ENCODE data around the gene CAB39. TPM values are rescaled to one million over a fixed set of nuclear protein-coding genes. Genes with fewer than 3 reads are reported as not detected.
A peak's percentile ranks its signal among the peaks of the same experiment; 100 is the strongest.

The CAB39 gene
- total RNA-seq, 1 donor from 2014 or later: 86.2 TPM

DNA sequence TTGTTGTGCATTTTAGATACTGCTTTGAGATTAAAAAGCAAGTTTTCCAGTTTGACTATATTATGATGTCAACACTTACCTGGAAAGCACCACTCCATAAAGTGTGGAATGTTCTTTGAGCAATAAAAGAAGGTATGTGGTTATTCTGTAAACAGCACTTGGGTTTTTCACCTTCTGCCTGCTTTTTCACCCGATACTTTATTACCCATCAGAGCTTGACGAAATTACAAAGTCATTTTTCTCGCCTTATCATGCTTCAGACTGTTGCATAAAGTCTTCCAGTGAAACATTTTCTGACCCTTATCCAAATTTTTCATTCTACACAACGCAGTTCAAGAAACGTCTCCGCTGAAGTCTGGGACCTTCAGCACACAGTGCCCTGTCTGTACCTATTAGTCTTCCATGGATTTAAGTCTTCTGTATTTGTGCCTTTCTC is 25.2 kb downstream of the CAB39 start:
- peak; percentile 26 for ATAC-seq
- intact Hi-C loops (cut with micrococcal nuclease): no loop called here

DNA sequence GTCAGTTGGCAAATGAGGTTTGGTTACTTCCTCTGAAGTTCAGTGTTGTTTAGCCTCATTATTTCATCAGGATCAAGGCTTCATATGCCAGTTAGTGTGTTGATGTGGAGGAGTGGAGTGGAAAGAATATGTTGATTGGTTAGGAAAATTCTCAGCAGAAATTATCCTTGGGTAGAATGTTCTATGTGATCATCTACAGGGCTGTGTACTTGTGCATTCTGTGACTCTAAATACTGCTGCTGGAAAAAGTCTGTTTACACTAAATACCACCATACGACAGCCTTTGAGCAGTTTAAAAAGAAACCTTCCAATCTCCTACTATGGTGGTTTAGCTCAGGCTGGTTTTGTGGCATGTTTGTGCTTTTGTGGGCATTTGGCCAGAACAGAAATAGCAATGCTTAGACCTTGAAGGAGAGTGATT is 25.8 kb downstream of the CAB39 start:
- ATAC-seq: peak; percentile 58
- DNase-seq: no peak
- intact Hi-C loops (cut with micrococcal nuclease): no loop called here

More for the DNA sequence above, 25.2 kb downstream of the CAB39 start:
- no peak for DNase-seq

DNA sequence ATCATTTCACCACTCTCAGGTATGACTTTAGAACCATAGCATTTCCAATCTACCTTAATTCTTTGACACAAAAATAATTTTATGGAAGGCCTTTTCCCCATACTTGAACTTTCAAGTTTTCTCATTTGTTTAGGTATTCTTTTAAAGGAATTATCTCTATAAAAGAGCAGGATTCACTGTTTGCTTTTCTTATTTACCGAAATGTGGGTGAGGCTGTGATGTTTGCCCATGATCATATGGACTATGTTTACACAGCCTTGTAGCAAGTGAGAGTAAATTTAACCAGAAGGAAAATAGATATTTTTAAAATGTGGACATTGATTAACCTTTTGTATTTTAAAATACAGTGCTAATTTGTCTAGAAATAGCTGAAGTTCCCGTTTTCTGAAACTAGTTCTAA is 26.3 kb downstream of the CAB39 start:
- intact Hi-C loops (cut with micrococcal nuclease): no loop called here
- no peak for ATAC-seq
- no peak for DNase-seq

DNA sequence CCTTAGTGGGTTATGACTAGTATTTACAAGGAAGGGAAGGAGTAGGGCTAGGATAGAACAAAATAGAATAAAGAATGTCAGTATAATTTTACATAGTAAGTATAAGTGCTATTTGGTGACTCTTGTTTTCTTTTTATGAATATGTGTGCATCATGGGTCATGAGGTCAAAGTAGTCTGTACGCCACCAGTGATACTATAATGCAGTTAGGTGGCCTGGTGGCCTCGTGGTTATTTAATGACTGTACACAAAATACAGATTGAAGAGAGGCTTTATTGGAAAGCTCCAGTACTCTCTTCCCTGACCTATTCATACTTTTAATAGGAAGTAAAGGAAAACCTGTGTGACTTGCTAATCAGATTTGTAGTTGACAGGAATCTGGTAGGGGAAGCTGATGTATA is 27.3 kb downstream of the CAB39 start:
- intact Hi-C loops (cut with micrococcal nuclease): no loop called here
- ATAC-seq: no peak
- no peak for DNase-seq

DNA sequence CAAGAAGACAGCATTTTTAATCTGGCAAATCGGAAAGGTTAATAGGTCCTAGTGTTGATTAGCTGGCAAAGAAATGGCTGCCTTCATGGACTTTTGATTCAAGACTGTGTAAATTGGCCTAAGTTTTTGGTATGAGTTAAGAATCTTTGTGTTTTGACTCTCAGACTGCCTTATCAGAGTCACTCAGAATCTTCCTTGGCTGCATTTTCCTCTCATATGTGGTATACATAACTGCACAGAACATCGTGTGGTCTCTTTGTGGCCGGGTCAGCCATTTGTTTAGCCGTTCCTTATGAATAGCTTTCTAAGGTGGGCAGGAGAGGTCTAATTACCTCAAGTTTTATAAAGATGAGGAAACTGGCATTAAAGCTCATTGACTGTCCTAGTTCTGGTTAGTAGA is 30.1 kb downstream of the CAB39 start:
- ATAC-seq (no peak), DNase-seq (no peak)
- intact Hi-C loops (cut with micrococcal nuclease): no loop called here

DNA sequence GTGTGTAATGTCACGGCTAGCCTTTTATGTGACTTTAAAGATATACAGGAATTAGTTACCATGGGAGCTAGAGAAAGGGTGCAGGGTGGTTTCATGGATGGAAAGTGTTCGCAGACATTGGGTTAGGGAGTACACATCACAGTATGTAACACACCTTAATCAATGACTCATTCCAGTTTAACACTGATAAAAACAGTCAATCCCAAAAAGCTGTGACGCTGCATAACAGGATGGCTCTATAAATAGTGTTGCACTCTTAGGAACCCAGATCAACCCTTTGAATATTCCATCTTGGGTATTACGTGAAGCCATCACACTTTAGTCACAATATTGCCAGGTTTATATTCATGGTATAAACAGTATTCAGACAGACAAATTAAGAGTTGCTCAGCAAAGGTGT is 33.6 kb downstream of the CAB39 start:
- peak; percentile 59 for ATAC-seq
- DNase-seq: no peak
- intact Hi-C loops (cut with micrococcal nuclease): no loop called here

DNA sequence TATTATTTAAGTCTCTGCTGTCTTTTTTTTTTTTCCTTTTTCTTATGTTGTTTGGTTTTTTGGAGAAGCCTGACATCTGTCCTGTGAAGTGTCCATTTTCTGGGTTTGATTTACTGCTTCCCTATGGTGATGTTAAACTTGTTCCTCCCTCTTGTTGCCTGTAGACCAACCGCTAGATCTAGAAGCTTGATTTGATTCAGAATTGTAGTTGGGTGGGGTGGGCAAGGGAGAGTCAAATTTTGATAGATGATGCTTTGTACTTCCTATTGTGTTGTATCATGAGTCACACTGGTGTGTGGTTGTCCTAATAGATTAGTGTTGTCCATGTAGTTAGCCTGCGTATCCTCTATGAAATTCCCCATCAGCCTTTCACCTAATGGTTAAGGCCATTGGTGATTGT is 35.4 kb downstream of the CAB39 start:
- intact Hi-C loops (cut with micrococcal nuclease): no loop called here
- no peak for ATAC-seq
- no peak for DNase-seq

DNA sequence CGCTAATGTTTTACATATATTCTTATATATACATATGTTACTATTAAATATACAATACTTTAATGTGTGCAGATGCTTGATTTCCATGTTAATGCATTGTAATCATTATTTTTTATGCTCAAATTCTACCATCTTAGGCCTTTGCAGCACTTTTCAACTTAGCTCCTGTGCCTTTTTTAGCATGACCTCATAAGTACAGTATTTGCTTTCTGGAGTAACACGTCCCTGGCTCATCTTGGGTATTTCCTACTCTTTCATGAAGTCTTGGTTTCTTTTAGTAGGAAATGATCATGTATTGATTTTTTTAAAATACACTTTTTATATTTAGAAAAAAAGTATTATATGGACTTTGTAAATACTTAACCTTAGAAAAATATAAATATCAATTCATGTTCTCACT is 36.5 kb downstream of the CAB39 start:
- ATAC-seq (no peak), DNase-seq (no peak)
- intact Hi-C loops (cut with micrococcal nuclease): no loop called here

DNA sequence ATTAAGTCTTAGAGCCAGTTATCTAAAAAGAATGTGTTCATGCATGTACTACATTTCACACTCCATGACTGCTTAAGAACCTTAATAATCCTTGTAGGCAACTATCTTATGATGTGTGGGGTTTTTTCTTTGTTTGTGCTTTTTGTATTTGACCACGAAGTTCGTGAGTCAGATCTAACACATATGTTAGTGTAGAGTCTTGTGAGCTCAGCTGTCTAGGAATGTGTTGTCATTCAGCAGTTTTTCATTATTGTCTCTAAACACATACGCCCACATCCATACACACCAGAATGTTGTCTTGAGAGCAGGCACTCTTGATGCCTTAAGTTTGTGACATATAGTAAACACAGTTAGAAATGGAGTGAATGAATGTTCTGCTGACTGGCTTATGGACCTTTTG is 38.4 kb downstream of the CAB39 start:
- intact Hi-C loops (cut with micrococcal nuclease): no loop called here
- ATAC-seq (no peak), DNase-seq (no peak)

DNA sequence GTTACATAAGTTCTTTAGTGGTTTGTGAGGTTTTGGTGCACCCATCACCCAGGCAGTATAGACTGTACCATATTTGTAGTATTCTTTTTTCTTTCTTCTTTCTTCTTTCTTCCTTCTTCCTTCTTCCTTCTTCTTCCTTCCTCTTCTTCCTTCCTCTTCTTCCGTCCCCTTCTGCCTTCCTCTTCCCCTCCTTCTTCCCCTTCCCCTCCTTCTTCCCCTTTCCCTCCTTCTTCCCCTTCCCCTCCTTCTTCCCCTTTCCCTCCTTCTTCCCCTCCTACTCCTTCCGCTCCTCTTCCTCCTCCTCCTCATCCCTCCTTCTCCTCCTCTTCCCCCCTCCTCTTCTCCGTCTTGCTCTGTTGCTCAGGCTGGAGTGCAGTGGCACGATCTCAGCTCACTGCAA is 41.6 kb downstream of the CAB39 start:
- DNase-seq (no peak), ATAC-seq (no peak)
- intact Hi-C loops (cut with micrococcal nuclease): no loop called here

DNA sequence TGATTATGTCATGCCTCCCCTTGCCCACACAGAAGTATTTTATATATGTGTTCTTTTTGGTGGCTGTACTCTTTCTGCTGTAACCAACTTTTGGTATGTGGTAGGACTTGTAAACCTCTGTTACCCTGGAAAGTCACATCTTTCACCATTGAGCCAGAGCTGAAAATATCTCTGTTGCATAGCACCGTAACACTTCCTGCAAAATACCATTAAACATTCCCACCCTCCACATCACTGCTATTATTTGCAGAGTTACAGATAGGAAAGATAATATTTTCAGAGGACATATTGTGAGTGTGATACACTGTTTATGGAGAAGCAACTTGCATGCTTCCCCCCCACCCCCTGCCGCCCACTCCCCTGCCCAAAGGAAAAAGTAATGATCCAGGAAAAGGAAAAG is 44.8 kb downstream of the CAB39 start:
- intact Hi-C loops (cut with micrococcal nuclease): no loop called here
- ATAC-seq (peak; percentile 82), DNase-seq (no peak)

DNA sequence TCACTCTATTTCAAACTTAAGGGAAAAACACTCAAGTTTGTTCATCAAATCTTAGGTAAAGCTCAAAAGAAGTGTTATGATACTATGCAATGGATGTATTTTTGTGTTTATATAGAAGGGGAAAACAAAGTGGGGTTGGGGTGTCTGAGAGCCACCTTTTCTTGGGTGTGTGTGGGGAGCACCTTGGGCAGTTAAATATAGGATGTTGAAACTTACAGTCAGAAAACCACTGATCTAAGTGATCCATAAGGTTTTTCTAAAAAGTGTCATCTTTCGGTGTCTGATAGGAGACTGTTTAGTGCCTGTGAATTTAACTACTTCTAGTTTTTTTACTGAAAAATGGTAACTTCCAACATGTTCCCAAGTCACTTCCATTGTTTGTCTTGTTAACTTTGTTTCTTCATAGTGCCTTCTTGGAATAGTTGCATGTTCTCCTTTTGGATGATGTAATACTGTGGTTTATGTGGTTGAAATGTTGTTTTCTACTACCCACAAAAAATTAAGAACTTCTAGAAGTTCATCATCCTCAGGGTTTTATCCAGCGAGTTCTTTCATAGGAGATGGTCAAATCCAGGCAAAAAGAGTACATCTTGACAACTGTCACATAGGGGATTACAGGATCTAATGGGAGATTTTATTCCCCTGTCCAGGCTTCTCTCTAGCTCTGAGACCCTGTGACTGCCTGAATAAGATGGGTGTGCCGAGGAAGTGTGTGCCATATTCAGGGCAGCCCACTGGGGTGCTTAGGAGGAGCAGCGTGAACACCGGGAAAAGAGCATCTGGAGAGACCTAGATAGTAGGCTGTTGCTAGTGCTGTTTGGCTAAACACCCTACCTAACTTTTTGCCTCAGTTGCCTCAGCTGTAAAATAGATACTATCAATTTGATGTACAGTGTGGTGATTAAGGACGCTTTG is 46.2 kb downstream of the CAB39 start:
- ATAC-seq (peak; percentile 27), DNase-seq (no peak)
- intact Hi-C loops (cut with micrococcal nuclease): no loop called here

DNA sequence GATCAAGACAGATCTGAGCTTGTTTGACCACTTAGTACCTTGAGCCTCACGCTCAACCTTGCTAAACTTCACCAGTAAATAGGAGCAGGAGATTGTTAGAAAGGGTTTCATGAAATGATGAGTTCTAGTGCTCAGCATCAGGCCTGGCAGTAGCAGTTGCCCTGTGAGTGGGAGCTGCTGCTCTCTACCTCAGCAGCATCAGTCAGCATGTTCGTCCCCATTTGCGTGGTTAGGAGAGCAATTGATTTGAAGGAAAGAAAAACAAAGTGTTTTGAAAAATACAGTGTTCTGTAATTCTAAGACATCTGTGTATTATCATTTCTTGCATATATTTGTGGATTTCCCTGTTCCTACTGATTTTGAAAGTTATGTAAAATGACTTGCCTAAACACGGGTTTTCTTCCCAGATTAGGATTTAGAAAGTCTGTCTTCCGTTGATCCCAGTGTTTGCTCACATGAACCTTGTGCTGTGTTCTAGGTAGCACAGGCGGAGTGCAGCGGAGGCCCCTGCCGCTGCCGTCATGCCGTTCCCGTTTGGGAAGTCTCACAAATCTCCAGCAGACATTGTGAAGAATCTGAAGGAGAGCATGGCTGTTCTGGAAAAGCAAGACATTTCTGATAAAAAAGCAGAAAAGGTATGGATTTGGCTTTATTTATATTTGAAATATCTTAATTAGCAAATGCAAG is 47.0 kb downstream of the CAB39 start:
- no peak for ATAC-seq
- intact Hi-C loops (cut with micrococcal nuclease): no loop called here
- DNase-seq: no peak

DNA sequence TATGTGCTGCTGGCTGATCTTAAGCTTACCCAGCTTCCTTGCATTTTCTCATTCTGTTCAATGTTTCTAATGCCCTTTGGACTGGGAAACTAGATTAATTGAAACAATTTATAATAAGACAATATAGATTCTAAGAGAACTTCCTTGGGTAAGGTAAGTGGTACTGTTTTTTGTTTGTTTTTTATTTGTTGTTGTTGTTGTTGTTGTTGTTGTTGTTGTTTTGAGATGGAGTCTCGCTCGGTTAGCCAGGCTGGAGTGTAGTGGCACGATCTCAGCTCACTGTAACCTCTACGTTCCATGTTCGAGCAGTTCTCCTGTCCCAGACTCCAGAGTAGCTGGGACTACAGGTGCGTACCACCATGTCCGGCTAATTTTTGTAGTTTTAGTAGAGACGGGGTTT is 49.1 kb downstream of the CAB39 start:
- intact Hi-C loops (cut with micrococcal nuclease): no loop called here
- ATAC-seq (no peak), DNase-seq (no peak)

DNA sequence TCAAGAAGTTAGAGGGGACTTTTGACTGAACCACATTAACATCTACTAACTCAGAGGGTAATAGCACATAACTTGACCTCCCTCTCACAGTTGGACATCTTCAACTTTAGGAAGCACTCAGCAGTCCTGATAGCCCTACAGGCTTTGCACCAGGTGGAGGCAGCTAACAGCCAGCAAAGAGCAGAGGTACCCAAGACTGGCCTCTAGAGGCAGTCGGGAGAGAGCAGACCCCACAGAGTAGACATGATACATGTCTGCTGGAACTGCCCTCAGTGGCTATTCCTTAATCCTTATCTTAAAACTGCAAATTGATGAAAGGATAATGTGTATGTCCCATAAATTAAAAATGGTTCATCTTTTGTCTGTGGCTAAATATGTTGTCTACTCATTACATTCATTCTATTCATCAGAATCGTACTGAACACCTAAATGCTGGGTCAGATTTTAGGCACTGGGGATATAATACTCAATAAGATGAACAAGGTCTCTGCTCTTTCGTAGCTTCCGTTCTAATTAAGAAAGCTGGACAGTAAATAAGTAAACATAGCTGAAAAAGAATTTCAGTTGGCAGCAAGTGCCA is 49.8 kb downstream of the CAB39 start:
- peak; percentile 44 for ATAC-seq
- DNase-seq: no peak
- intact Hi-C loops (cut with micrococcal nuclease): no loop called here

DNA sequence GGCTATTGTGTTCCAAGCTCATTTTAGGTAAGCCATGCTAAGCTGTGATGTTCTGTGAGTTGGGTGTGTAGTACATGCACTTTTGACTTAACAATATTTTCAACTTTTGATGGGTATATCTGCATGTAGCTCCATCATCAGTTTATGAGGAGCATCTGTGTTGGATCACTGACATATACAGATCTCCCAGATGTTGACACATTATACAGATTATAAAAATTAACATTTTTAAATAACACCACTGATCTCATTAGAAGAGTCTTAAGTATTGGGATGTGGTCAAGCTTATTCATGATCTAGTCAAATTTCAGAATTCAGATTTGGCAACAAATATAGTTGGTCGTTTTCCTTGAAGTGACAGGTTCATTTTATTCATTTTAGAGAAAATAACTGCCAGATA is 51.7 kb downstream of the CAB39 start:
- ATAC-seq (no peak), DNase-seq (no peak)
- intact Hi-C loops (cut with micrococcal nuclease): no loop called here

DNA sequence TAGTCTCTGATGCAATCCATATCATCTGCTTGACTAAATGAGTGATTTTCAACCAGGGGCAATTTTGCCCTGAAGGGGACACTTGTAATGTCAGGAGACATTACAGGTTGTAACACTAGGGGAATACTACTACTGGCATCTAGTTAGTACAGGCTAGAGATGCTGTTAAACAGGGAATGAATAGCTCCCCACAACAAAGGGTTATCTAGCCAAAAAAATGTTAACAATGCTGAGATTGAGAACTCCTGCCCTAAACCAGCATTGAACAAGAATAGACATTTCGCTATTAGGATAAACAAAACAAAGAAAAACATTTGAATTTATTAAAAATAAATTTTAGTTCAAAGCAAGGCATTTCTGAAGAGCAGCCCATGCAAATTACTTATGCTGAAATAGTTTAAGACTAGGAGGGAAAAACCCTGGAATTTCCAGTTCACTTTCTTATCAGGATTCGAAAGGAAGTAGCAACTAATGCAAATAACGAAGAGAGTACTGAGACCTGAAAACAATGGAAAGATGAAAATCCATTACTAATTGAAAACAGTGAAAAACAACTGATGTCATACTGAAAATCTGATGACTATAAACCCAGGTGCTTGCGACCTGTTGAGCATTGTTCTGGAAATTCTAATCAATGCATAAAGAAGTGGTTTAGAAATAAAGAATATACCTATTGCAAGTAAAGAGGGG is 53.1 kb downstream of the CAB39 start:
- intact Hi-C loops (cut with micrococcal nuclease): no loop called here
- DNase-seq (no peak), ATAC-seq (no peak)

DNA sequence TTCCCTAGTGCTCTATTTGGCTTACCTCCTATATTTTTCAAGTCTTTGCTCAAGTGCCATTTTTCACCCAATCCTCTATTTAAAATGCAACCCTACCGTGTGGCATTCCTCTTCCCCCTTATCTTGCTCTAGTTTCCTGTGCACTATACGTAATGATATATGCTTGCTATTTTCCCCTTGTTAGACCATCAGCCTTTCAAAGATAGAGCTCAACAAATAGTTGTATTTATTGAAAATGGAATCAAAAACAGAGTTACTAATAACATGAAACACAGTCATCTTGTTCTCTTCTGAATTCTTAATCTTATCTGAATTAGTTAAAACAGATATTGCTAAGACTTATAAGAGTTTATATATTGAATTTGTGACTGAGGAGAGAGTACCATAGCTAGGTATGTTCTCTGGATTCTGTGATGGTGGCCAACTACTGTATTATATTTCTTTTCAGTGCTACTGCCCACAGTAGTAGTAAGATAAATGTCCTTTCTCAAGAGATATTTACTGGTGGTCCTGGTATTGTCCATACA is 55.3 kb downstream of the CAB39 start:
- intact Hi-C loops (cut with micrococcal nuclease): no loop called here
- DNase-seq: no peak
- ATAC-seq: no peak

DNA sequence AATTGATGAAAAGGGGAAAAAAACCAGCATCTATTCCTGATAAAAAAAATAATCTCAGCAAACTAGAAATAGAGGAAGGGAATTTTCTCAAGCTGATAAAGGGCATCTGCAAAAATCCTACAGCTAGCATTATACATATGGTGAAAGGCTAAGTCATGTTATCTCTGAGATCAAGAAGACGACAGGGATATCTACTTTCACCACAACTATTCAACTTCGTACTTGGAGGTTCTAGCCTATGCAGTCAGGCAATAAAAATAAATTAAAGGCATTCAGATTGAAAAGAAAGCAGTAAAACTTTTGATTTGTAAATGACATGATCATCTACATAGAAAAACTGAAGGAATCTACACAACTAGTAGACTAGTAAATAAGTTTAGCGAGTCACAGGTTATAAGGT is 58.2 kb downstream of the CAB39 start:
- no peak for DNase-seq
- intact Hi-C loops (cut with micrococcal nuclease): no loop called here
- no peak for ATAC-seq

DNA sequence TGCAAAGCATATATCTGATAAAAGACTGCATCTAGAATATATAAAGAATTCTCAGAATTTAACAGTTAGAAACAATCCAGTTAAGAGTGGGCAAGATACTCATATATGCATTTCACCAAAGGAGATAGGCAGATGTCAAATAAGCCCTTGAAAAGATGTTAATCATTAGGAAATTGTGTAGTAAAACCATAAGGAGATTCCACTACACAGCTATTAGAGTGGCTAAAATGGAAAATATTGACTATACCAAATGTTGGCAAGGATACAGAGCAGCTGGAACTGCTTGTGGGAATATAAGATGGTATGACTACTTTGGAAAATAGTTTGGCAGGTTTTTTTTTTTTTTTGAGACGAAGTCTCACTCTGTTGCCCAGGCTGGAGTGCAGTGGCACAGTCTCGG is 59.5 kb downstream of the CAB39 start:
- intact Hi-C loops (cut with micrococcal nuclease): no loop called here
- ATAC-seq (no peak), DNase-seq (no peak)

Data from left ventricle myocardium superior (tissue), 1 donor.